ENCODE data around the gene SORBS1.

Gene SORBS1

DNA sequence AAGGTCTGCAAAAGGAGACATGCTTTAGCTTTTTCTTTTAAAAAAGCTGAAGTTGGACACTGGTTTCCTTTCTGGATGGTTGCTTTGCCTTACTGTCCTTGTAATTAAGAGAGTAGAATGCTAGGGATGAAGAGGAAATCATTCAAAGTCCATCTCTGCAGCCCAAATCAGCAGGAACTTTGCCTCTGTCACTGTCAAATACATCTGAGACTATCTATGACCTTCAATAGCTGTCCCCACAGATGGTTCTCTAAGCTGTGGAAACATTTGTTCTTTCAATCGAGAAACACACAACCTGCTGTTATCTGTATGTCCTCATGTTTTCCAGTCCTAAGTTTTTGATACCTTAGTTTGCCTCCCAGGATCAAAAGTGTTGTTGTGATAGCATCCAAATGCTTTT is 117.5 kb downstream of the SORBS1 start:
- Histone ChIP-seq H3K27me3 (ENCODE audit: control insufficient read depth, insufficient read depth, low read length, poor library complexity, severe bottlenecking) (no peaks in the 10 kb centered on the region), H3K4me3 (ENCODE audit: insufficient read depth, low read depth, low read length) (no peak overlapping the region), H3K4me1 (ENCODE audit: control insufficient read depth, insufficient read depth, low read length) (peaks cover 6% of the 10 kb centered on the region), H3K27ac (ENCODE audit: insufficient read depth, low read depth, low read length, poor library complexity, severe bottlenecking) (no peak overlapping the region), H3K36me3 (ENCODE audit: control insufficient read depth, insufficient read depth, low read length) (no peaks in the 10 kb centered on the region), H3K9me3 (ENCODE audit: control insufficient read depth, low read length) (no peaks in the 10 kb centered on the region)
- 91 to 100% methylated on average over 1 of the region's 1 CpG for WGBS, 2 experiments

DNA sequence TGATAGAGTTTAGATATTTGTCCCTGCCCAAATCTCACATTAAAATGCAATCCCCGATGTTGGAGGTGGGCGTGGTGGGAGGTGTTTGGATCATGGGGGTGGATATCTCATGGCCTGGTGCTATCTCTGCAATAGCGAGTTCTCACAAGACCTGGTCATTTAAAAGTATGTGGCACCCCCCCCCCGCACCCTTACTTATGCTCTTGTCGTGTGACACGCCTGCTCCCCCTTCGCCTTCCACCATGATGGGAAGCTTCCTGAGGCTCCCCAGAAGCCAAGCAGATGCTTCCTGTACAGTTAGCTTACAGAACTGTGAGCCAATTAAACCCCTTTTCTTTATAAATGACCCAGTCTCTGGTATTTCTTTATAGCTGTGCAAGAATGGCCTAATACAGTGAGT is 118.8 kb downstream of the SORBS1 start:
- Histone ChIP-seq H3K27me3 (ENCODE audit: control insufficient read depth, insufficient read depth, low read length, poor library complexity, severe bottlenecking) (no peaks in the 10 kb centered on the region), H3K4me1 (ENCODE audit: control insufficient read depth, insufficient read depth, low read length) (no peaks in the 10 kb centered on the region), H3K9me3 (ENCODE audit: control insufficient read depth, low read length) (no peaks in the 10 kb centered on the region), H3K36me3 (ENCODE audit: control insufficient read depth, insufficient read depth, low read length) (no peaks in the 10 kb centered on the region), H3K27ac (ENCODE audit: insufficient read depth, low read depth, low read length, poor library complexity, severe bottlenecking) (no peak overlapping the region), H3K4me3 (ENCODE audit: insufficient read depth, low read depth, low read length) (no peak overlapping the region)
- 94 to 96% methylated on average over 7 of the region's 7 CpGs for WGBS, 2 experiments

DNA sequence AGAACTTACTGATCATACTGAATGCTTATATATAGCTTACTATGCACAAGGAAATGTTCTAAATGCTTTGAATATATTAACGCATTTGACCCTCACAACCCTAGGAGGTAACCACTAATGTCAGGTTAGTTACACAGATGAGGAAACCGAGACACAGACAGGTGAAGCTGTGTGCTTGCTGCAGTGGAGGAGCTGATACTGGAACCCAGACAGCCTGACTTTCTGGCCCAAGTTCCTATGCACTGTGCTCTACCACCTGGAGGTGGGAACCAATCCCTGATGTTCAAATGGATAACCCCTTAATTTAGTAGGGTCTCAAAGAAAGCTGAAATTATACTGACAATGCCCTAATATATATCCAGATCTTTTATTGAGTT is 119.6 kb downstream of the SORBS1 start:
- H3K36me3 ChIP-seq (ENCODE audit: control insufficient read depth, insufficient read depth, low read length), result no peaks in the 10 kb centered on the region
- 84 to 91% methylated on average over 2 of the region's 2 CpGs for WGBS, 2 experiments
- no peaks in the 10 kb centered on the region for H3K9me3 ChIP-seq (ENCODE audit: control insufficient read depth, low read length)
- no peak overlapping the region for H3K4me3 ChIP-seq (ENCODE audit: insufficient read depth, low read depth, low read length)
- H3K4me1 ChIP-seq (ENCODE audit: control insufficient read depth, insufficient read depth, low read length), result no peaks in the 10 kb centered on the region
- H3K27ac ChIP-seq (ENCODE audit: insufficient read depth, low read depth, low read length, poor library complexity, severe bottlenecking), result no peak overlapping the region
- H3K27me3 ChIP-seq (ENCODE audit: control insufficient read depth, insufficient read depth, low read length, poor library complexity, severe bottlenecking), result no peaks in the 10 kb centered on the region

DNA sequence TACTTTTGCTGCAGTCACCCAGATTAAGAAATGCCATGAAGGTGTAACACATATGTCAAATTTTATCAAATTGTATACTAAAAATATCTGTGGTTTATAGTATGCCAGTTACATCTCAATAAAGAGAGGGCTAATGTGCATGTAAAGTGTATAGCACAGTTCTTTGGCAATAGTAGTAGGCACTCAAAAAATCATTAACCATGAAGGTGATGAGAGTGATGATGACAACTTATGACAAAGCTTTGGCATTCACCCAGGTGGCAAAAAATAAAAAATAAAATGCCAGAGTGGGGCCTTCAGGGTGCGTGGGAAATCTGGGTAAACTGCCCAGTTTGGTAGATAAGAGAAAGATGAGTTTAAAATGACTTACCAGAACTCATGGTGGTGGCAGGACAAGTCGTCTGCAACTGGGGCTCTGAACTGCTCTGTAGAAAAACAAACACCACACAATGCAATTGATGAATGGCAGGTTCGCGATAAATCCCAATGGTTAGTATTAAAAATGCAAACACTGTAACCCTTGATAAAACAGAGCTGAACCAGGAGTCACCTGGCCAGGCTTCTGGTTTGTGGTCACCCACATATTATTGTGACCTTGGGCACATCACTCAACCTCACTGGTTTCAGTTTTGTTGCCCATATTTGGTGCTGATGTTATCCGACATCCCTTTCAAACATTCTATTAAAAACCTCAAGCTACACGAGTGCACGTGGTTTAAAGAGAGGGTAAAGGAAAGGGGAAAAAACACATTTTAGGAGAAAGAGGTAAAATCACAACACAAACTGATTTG is 120.2 kb downstream of the SORBS1 start:
- Histone ChIP-seq H3K27ac (ENCODE audit: insufficient read depth, low read depth, low read length, poor library complexity, severe bottlenecking) (no peak overlapping the region), H3K4me3 (ENCODE audit: insufficient read depth, low read depth, low read length) (no peak overlapping the region), H3K4me1 (ENCODE audit: control insufficient read depth, insufficient read depth, low read length) (no peaks in the 10 kb centered on the region), H3K9me3 (ENCODE audit: control insufficient read depth, low read length) (no peaks in the 10 kb centered on the region), H3K27me3 (ENCODE audit: control insufficient read depth, insufficient read depth, low read length, poor library complexity, severe bottlenecking) (no peaks in the 10 kb centered on the region), H3K36me3 (ENCODE audit: control insufficient read depth, insufficient read depth, low read length) (no peaks in the 10 kb centered on the region)
- 92 to 93% methylated on average over 5 to 7 of the region's 7 CpGs for WGBS, 2 experiments

DNA sequence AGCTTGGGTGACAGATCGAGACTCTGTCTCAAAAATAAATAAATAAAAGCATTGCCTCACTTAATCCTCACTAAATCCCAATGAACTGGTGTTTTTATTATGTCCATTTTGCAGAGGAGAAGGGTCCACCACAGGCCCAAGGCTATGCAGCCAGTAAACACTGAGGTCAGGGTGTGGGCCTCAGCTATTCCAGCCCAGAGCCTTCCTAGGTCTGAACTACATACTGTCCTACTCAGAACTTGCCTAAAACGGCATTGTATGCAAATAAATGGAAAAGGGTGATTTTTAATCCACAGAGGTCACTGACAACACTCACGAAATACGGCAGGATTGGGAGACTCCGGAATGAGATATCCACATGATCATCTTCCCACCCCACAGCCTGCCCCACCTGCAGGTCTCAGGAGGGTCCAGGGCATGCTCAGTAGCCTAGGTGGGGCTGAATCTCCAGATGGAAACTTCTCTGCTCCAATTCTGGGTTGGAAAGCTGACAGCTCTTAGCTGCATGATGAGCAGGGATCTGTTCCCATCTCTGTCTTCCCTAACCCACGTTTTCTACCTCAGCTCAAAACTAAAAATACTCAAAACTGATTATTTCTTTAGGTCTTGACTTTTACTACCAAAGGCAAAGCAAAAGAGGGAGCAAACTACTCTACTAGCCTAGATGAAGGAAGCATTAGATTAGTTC is 121.0 kb downstream of the SORBS1 start:
- WGBS, 2 experiments, result 85 to 90% methylated on average over 5 to 6 of the region's 6 CpGs
- no peaks in the 10 kb centered on the region for H3K4me1 ChIP-seq (ENCODE audit: control insufficient read depth, insufficient read depth, low read length)
- no peaks in the 10 kb centered on the region for H3K27me3 ChIP-seq (ENCODE audit: control insufficient read depth, insufficient read depth, low read length, poor library complexity, severe bottlenecking)
- H3K4me3 ChIP-seq (ENCODE audit: insufficient read depth, low read depth, low read length), result no peak overlapping the region
- no peak overlapping the region for H3K27ac ChIP-seq (ENCODE audit: insufficient read depth, low read depth, low read length, poor library complexity, severe bottlenecking)
- H3K9me3 ChIP-seq (ENCODE audit: control insufficient read depth, low read length), result no peaks in the 10 kb centered on the region
- no peaks in the 10 kb centered on the region for H3K36me3 ChIP-seq (ENCODE audit: control insufficient read depth, insufficient read depth, low read length)

DNA sequence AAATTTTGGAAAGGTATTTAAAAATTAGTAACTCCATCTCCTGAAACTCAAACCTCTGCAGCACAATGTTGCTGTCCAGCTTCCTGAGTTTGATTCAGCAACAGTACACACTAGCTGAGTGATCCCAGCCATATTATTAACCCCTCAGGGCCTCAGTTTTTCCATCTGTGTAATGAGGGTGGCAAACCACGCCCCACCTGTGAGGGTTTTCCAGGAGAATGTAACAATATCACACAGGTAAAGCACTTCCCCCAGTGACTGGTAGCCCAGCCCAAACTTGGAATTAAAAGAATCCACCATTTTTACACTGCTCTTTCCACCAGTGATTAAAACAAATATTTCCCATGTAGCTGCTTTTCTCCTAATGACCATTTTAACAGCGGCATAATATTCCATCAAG is 122.4 kb downstream of the SORBS1 start:
- H3K27ac ChIP-seq (ENCODE audit: insufficient read depth, low read depth, low read length, poor library complexity, severe bottlenecking), result no peak overlapping the region
- H3K36me3 ChIP-seq (ENCODE audit: control insufficient read depth, insufficient read depth, low read length), result no peaks in the 10 kb centered on the region
- H3K27me3 ChIP-seq (ENCODE audit: control insufficient read depth, insufficient read depth, low read length, poor library complexity, severe bottlenecking), result no peaks in the 10 kb centered on the region
- no peaks in the 10 kb centered on the region for H3K9me3 ChIP-seq (ENCODE audit: control insufficient read depth, low read length)
- H3K4me1 ChIP-seq (ENCODE audit: control insufficient read depth, insufficient read depth, low read length), result peaks cover 2% of the 10 kb centered on the region
- WGBS, 2 experiments, result 92 to 95% methylated on average over 2 of the region's 2 CpGs
- no peak overlapping the region for H3K4me3 ChIP-seq (ENCODE audit: insufficient read depth, low read depth, low read length)

- WGBS, 2 experiments, result 86 to 91% methylated on average over 7 of the region's 7 CpGs
- H3K27ac ChIP-seq (ENCODE audit: insufficient read depth, low read depth, low read length, poor library complexity, severe bottlenecking), result no peak overlapping the region
Observed at GRCh38 chr10:95437669-95438068, 123.5 kb downstream of the SORBS1 start.

GRCh38 chr10:95435548-95436279 is 125.5 kb downstream of the SORBS1 start:
- 92 to 93% methylated on average over 13 of the region's 13 CpGs for WGBS, 2 experiments
- Histone ChIP-seq H3K4me1 (ENCODE audit: control insufficient read depth, insufficient read depth, low read length) (peaks cover 6% of the 10 kb centered on the region), H3K4me3 (ENCODE audit: insufficient read depth, low read depth, low read length) (no peak overlapping the region), H3K27me3 (ENCODE audit: control insufficient read depth, insufficient read depth, low read length, poor library complexity, severe bottlenecking) (no peaks in the 10 kb centered on the region), H3K9me3 (ENCODE audit: control insufficient read depth, low read length) (no peaks in the 10 kb centered on the region), H3K27ac (ENCODE audit: insufficient read depth, low read depth, low read length, poor library complexity, severe bottlenecking) (no peak overlapping the region), H3K36me3 (ENCODE audit: control insufficient read depth, insufficient read depth, low read length) (no peaks in the 10 kb centered on the region)

More at GRCh38 chr10:95437669-95438068, 123.5 kb downstream of the SORBS1 start:
- Histone ChIP-seq H3K4me3 (ENCODE audit: insufficient read depth, low read depth, low read length) (no peak overlapping the region), H3K9me3 (ENCODE audit: control insufficient read depth, low read length) (no peaks in the 10 kb centered on the region), H3K36me3 (ENCODE audit: control insufficient read depth, insufficient read depth, low read length) (no peaks in the 10 kb centered on the region), H3K4me1 (ENCODE audit: control insufficient read depth, insufficient read depth, low read length) (peaks cover 6% of the 10 kb centered on the region), H3K27me3 (ENCODE audit: control insufficient read depth, insufficient read depth, low read length, poor library complexity, severe bottlenecking) (no peaks in the 10 kb centered on the region)

DNA sequence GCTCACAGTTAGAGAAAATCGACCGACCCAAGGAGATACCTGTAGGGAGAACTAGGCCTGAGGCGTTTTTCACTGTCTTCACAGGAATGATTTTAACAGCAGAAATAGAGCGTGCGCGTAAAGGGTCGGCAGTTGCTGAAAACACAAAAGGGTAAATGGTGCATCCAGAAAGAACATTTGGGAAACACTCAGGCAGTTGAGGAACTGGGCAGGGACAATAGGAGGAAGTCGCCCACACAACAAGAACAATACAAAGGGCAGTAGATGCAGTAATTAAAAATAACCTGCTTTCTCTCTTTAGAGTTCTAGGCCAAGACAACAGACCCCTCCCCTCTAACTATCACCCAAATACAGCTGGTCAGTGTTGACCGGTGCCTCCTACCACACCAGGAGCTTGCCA is 126.6 kb downstream of the SORBS1 start:
- H3K36me3 ChIP-seq (ENCODE audit: control insufficient read depth, insufficient read depth, low read length), result no peaks in the 10 kb centered on the region
- 96% methylated on average over 9 of the region's 9 CpGs for WGBS, 2 experiments
- H3K4me1 ChIP-seq (ENCODE audit: control insufficient read depth, insufficient read depth, low read length), result peaks cover 6% of the 10 kb centered on the region

DNA sequence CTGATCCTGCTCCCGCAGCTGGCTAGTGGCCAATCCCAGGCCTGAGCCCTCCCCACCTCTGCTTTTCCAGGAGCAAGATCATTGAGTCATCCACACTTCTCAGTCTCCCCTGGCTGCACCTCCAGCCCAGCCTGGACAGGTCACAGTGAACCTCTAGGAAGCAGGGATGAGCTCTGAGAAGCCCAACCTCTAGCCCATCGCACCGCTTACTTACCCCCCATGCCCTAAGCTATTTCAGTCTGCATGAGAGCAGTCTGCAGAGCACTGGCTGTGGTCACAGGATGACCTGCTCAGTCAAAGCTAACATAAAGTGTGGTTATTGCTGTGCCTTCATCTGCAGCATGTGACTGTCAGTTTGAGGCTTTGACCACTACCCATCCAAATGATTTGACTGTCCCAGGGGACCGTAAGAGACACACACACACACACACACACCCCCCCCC is 129.2 kb downstream of the SORBS1 start:
- Histone ChIP-seq H3K27ac (ENCODE audit: insufficient read depth, low read depth, low read length, poor library complexity, severe bottlenecking) (no peak overlapping the region), H3K36me3 (ENCODE audit: control insufficient read depth, insufficient read depth, low read length) (no peaks in the 10 kb centered on the region), H3K27me3 (ENCODE audit: control insufficient read depth, insufficient read depth, low read length, poor library complexity, severe bottlenecking) (no peaks in the 10 kb centered on the region), H3K9me3 (ENCODE audit: control insufficient read depth, low read length) (no peaks in the 10 kb centered on the region), H3K4me1 (ENCODE audit: control insufficient read depth, insufficient read depth, low read length) (peaks cover 6% of the 10 kb centered on the region), H3K4me3 (ENCODE audit: insufficient read depth, low read depth, low read length) (no peak overlapping the region)
- WGBS, 2 experiments, result 90 to 93% methylated on average over 4 of the region's 4 CpGs

More for the DNA sequence above, 126.6 kb downstream of the SORBS1 start:
- Histone ChIP-seq H3K4me3 (ENCODE audit: insufficient read depth, low read depth, low read length) (no peak overlapping the region), H3K27ac (ENCODE audit: insufficient read depth, low read depth, low read length, poor library complexity, severe bottlenecking) (no peak overlapping the region), H3K27me3 (ENCODE audit: control insufficient read depth, insufficient read depth, low read length, poor library complexity, severe bottlenecking) (no peaks in the 10 kb centered on the region), H3K9me3 (ENCODE audit: control insufficient read depth, low read length) (no peaks in the 10 kb centered on the region)
